DOHH2 (cell line): ENCODE data around the gene FFAR4.

Source experiments
- H3F3A ChIP-seq: fragments of 200-600 bp; sonication (generic), shearing (Covaris generic); 2 replicates; pipeline ENCODE4 v1.6.0; 2016; ENCODE audit warnings: antibody characterized with exemption, mild to moderate bottlenecking; ENCODE audit not compliant: control insufficient read depth, insufficient read depth
- H3K27ac ChIP-seq: fragments of 200-600 bp; sonication (generic); 2 replicates; pipeline ENCODE4 v1.5.1; 2014; ENCODE audit warnings: low read depth, mild to moderate bottlenecking, low read length, moderate library complexity
- H3K27me3 ChIP-seq: fragments of 200-600 bp; sonication (generic); 2 replicates; pipeline ENCODE4 v1.6.1; 2014; ENCODE audit warnings: mild to moderate bottlenecking, low read length, mixed read lengths; ENCODE audit not compliant: control insufficient read depth
- H3K36me3 ChIP-seq: fragments of 200-600 bp; sonication (generic); 2 replicates; pipeline ENCODE4 v1.6.1; 2014; ENCODE audit warnings: mild to moderate bottlenecking, low read length, moderate library complexity, mixed read lengths; ENCODE audit not compliant: control insufficient read depth
- H3K4me1 ChIP-seq: fragments of 200-600 bp; sonication (generic); 2 replicates; pipeline ENCODE4 v1.6.1; 2014; ENCODE audit warnings: mild to moderate bottlenecking, low read length, mixed read lengths; ENCODE audit not compliant: control insufficient read depth
- H3K4me2 ChIP-seq: fragments of 200-600 bp; sonication (generic); 2 replicates; pipeline ENCODE4 v1.6.0; 2014; ENCODE audit warnings: mild to moderate bottlenecking, low read length, moderate library complexity
- H3K4me3 ChIP-seq: fragments of 200-600 bp; sonication (generic); 2 replicates; pipeline ENCODE4 v1.5.1; 2014; ENCODE audit warnings: mild to moderate bottlenecking, low read length, mixed read lengths
- H3K79me2 ChIP-seq: fragments of 200-600 bp; sonication (generic); 2 replicates; pipeline ENCODE4 v1.6.1; 2014; ENCODE audit warnings: mild to moderate bottlenecking, low read length, mixed read lengths; ENCODE audit not compliant: control insufficient read depth
- H3K9me2 ChIP-seq: fragments of 200-600 bp; sonication (generic); replicated peaks from 2 replicates; pipeline ENCODE4 v1.6.1; 2014; ENCODE audit warnings: mild to moderate bottlenecking, low read length, mixed read lengths; ENCODE audit not compliant: control insufficient read depth
- H3K9me3 ChIP-seq: fragments of 200-600 bp; sonication (generic); 2 replicates; pipeline ENCODE4 v1.6.1; 2014; ENCODE audit warnings: antibody characterized with exemption, low read length, mixed read lengths; ENCODE audit not compliant: control insufficient read depth, insufficient read depth
- H4K20me1 ChIP-seq: fragments of 200-600 bp; sonication (generic); 2 replicates; pipeline ENCODE4 v1.6.0; 2014; ENCODE audit warnings: low read depth, mild to moderate bottlenecking, antibody characterized with exemption, low read length, moderate library complexity; ENCODE audit not compliant: control insufficient read depth, insufficient read depth
- CTCF ChIP-seq: fragments of 200-600 bp; sonication (generic); IDR thresholded peaks from one replicate; pipeline ENCODE4 v1.5.1; 2014; ENCODE audit warnings: antibody characterized with exemption, mild to moderate bottlenecking, low read depth, low read length; ENCODE audit not compliant: poor library complexity, severe bottlenecking
- EZH2phosphoT487 ChIP-seq: fragments of 200-600 bp; sonication (generic); IDR thresholded peaks from 2 replicates; pipeline ENCODE4 v1.6.1; 2017; ENCODE audit warnings: borderline replicate concordance, mild to moderate bottlenecking, antibody characterized with exemption, low read length, moderate library complexity, mixed read lengths

The FFAR4 gene

GRCh38 chr10:93629647-93630305 lies 63.3 kb downstream of the FFAR4 start:
- Histone ChIP-seq H3K4me3 (no peak overlapping the region), H3K4me1 (no peaks in the 10 kb centered on the region), H3K79me2 (no peaks in the 10 kb centered on the region), H3K9me2 (no peaks in the 10 kb centered on the region), H3K36me3 (no peaks in the 10 kb centered on the region), H3F3A (no peaks in the 10 kb centered on the region), H3K27ac (no peak overlapping the region), H3K27me3 (peaks cover 2% of the 10 kb centered on the region), H3K9me3 (no peaks in the 10 kb centered on the region), H3K4me2 (no peak overlapping the region), H4K20me1 (no peaks in the 10 kb centered on the region)
- TF ChIP-seq EZH2phosphoT487 (no peak), CTCF (no peak)

DNA sequence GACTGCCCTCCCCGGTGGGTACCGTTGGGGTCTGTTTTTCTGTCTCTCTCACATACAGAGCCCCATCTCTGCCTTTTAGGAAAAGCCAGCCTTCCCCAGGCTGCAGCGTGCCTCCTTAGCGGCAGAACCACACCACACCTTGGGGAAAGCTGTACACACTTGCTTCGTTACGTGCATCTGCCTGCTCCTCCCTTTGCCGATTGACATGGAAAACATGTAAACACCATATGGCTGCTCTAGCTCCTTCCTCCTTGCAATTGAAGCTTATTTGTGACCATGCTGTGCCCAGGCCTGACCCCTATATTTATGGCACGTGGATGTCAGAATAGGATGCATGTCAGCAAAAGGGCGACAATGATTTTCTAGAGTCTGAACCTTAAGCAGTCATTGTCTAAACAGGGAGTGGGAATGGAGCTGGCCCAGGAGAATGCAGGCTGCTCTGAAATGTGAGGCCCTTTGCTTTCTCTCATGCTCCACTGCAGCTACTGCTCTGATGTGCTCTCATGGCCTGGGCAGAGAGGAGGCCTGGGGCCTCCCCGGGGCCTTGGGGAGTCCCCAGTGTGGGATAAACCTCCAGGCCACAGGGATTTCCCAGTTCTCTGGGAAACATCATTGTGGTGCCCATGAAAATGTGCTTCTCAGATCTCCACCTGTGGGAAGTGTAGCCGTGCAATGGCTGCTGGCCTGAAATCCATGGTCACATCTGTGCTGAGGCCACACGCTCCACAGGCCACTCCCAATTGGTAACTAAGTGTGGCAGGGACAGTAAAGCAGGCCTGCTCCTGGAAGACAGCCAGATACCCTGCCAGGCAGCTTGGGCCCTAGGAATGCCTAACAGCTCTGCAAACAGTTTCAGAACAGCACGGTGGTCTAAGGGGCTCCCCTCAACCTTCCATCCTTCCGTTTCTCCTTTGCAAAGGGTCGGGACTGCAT lies 64.4 kb downstream of the FFAR4 start:
- no peaks in the 10 kb centered on the region for H3K36me3 ChIP-seq
- H3K9me3 ChIP-seq = no peaks in the 10 kb centered on the region
- no peak overlapping the region for H3K27ac ChIP-seq
- TF ChIP-seq CTCF (no peak), EZH2phosphoT487 (no peak)
- no peaks in the 10 kb centered on the region for H3K79me2 ChIP-seq
- H3K4me1 ChIP-seq = no peaks in the 10 kb centered on the region
- H3K9me2 ChIP-seq = no peaks in the 10 kb centered on the region
- no peak overlapping the region for H3K4me3 ChIP-seq
- H4K20me1 ChIP-seq = no peaks in the 10 kb centered on the region
- H3K27me3 ChIP-seq = no peaks in the 10 kb centered on the region
- no peak overlapping the region for H3K4me2 ChIP-seq
- no peaks in the 10 kb centered on the region for H3F3A ChIP-seq
